NT2/D1 (cell line): ENCODE results near the gene VIT.

Experiments
- DNase-seq: peaks from one replicate; pipeline ENCODE4 v3.0.0-alpha.2; 2011; ENCODE audit warnings: low read depth, low spot score
- H3K27me3 ChIP-seq: 2 replicates; pipeline ENCODE4 v1.6.0; 2011; ENCODE audit warnings: mild to moderate bottlenecking; ENCODE audit not compliant: insufficient read length, insufficient read depth
- H3K36me3 ChIP-seq: 2 replicates; pipeline ENCODE4 v1.6.1; 2011; ENCODE audit warnings: mild to moderate bottlenecking, low read length, mixed read lengths; ENCODE audit not compliant: insufficient read depth, insufficient read length
- H3K4me1 ChIP-seq: 2 replicates; pipeline ENCODE4 v1.5.1; 2011; ENCODE audit not compliant: insufficient read depth, insufficient read length
- H3K4me3 ChIP-seq: 2 replicates; pipeline ENCODE4 v1.5.1; 2011; ENCODE audit warnings: low read depth; ENCODE audit not compliant: insufficient read length
- H3K9ac ChIP-seq: 2 replicates; pipeline ENCODE4 v1.6.0; 2011; ENCODE audit warnings: low read depth; ENCODE audit not compliant: insufficient read length
- H3K9me3 ChIP-seq: 2 replicates; pipeline ENCODE4 v1.5.1; 2011; ENCODE audit warnings: mild to moderate bottlenecking, low read length; ENCODE audit not compliant: insufficient read depth
- SUZ12 ChIP-seq: IDR thresholded peaks from 2 replicates; pipeline ENCODE4 v1.6.1; 2011; ENCODE audit not compliant: insufficient read length, insufficient read depth; ENCODE audit errors: extremely low read depth
- YY1 ChIP-seq: IDR thresholded peaks from 2 replicates; pipeline ENCODE4 v1.6.1; 2011; ENCODE audit not compliant: insufficient read length, insufficient read depth
- ZNF274 ChIP-seq: IDR thresholded peaks from 2 replicates; pipeline ENCODE4 v1.6.1; 2011; ENCODE audit warnings: mild to moderate bottlenecking, low read depth, low read length

VIT gene

DNA sequence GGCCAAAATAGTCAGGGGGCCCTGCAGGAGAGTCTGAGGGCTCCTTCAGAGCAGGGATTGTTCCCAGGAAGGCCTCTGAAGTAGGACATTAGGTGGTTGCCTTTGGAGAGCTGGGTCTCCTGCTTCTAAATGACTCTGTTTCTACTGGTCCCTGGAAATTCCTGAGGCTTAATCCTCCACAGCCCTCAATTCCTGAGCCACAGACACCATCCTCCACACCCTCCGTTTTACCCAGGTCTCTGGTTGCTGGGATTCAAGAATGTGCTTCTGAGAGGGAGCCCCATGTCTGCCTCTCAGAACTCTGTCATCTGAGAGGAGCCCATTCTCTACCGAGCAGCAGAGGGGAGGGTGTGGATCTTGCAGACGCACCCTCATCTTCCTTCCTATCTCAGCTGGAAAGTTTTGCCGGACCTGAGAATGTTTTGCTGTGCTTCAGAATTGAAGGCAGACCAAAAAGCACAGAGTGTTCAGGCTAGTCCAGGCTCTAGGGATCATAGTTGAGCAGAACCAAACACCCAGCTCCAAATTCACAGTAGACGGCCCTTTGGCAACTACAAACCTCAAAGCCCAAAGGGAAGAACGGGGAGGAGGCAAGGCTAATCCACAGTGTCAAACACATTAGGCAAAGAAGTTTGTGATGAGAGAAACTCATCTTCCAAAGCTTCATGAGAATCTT is 8.1 kb downstream of the VIT start:
- no peak for TF ChIP-seq SUZ12
- no peak for TF ChIP-seq ZNF274
- no peak for TF ChIP-seq YY1
- H3K9ac ChIP-seq, result no peak overlapping the region
- H3K4me3 ChIP-seq, result no peak overlapping the region
- H3K36me3 ChIP-seq, result no peaks in the 10 kb centered on the region
- H3K9me3 ChIP-seq, result peaks cover 12% of the 10 kb centered on the region; the same call in 1 of the 2 replicates
- no peak for DNase-seq
- no peaks in the 10 kb centered on the region for H3K27me3 ChIP-seq
- peaks cover 4% of the 10 kb centered on the region for H3K4me1 ChIP-seq

DNA sequence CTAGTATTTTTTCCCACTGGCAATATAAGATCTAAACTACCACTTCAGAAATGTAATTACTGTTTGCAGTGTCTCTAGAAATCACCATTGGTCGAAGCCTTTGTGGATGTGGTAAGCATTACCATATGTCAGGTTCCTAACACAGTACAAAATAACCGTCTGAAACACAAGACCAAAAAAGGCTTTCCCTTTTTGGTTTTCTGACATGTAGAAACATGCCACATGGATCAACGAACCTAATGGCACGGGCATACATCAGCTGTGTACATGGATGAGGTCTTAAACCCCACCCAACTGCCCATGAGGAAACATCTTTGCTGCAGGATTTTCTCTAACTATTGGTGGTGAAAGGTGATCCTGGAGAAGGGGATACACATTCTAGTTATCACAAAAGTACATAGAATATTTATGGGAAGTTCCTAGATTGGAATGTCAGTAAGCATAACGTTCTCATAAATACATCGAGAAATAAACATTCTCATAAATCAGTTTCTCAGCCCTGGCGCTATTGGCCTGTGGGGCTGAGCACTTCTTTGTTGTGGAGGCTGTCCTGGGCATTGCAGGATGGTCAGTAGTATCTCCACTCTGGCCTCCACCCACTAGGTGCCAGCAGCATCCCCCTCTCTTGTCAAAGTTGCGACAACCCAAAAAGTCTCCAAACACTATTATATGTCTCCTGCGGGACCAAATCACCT is 9.0 kb downstream of the VIT start:
- Histone ChIP-seq H3K27me3 (no peaks in the 10 kb centered on the region), H3K9ac (no peak overlapping the region), H3K36me3 (no peaks in the 10 kb centered on the region), H3K9me3 (peaks cover 13% of the 10 kb centered on the region), H3K4me1 (peaks cover 4% of the 10 kb centered on the region), H3K4me3 (no peak overlapping the region)
- TF ChIP-seq ZNF274 (no peak), YY1 (no peak), SUZ12 (no peak)
- DNase-seq, result no peak

DNA sequence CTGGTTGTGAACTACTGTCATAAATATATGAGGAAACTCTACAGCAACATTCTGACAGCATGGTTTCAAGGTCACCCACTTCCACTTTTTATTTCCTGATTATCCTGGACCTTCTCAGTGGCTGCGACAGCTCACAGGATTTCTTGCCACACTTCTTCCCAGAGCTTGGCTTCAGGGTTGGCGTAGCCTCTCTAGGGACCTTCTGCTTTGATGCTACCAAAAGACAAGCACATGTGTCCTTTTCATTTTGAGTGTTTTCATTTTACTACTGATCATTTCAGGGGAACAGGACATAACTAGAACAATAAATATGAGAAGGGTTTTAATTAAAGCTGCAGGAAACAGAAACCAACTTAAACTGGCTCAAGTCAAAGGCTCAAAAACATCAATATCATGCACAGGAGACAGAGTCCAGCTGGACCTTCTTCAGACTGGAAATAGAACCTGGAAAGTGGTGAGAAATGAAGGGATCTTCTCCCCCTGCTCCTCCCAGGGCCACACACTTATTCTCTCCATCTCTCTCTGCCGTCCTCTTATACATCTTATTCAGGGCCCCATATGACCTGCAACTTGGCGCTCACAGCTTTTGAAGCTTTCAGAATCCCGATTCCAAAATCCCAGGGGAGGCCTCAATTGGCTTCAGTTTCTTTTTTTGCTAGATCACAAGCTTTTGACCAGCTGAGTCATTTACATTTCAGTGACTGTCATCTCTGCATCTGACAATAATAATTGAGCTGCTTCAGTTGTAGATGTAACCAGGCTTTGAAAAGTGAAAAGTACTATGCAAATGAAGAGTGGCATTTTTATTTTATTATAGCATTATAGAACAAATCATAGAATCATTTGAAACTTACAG is 9.7 kb downstream of the VIT start:
- Histone ChIP-seq H3K4me1 (peaks cover 4% of the 10 kb centered on the region), H3K9me3 (peaks cover 20% of the 10 kb centered on the region), H3K27me3 (no peaks in the 10 kb centered on the region), H3K4me3 (no peak overlapping the region), H3K9ac (no peak overlapping the region), H3K36me3 (no peaks in the 10 kb centered on the region)
- DNase-seq, result no peak
- TF ChIP-seq YY1 (no peak), ZNF274 (no peak), SUZ12 (no peak)

DNA sequence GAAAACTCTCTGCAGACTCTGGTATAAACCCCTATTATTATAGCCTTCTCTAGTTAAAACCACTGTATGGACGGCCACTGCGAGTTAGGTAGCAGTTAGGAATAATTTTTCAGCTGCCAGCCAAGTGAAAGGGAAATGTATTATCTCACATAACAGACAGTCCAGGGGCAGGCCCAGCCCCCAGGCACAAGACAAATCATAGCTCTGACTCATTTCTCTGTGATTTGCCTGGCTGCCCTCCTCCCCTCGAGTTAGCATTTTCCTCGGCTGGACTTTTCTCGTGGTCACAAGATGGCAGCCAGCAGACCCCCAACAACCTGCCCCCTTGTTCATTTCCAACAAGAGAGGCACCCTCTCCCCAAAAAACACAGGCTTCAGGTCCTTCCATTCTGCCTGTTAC is 10.5 kb downstream of the VIT start:
- peaks cover 23% of the 10 kb centered on the region for H3K9me3 ChIP-seq
- H3K36me3 ChIP-seq, result no peaks in the 10 kb centered on the region
- DNase-seq, result no peak
- no peak for TF ChIP-seq ZNF274
- TF ChIP-seq SUZ12, result no peak
- no peak for TF ChIP-seq YY1
- no peak overlapping the region for H3K9ac ChIP-seq
- H3K4me1 ChIP-seq, result peaks cover 4% of the 10 kb centered on the region
- H3K4me3 ChIP-seq, result no peak overlapping the region
- H3K27me3 ChIP-seq, result no peaks in the 10 kb centered on the region

DNA sequence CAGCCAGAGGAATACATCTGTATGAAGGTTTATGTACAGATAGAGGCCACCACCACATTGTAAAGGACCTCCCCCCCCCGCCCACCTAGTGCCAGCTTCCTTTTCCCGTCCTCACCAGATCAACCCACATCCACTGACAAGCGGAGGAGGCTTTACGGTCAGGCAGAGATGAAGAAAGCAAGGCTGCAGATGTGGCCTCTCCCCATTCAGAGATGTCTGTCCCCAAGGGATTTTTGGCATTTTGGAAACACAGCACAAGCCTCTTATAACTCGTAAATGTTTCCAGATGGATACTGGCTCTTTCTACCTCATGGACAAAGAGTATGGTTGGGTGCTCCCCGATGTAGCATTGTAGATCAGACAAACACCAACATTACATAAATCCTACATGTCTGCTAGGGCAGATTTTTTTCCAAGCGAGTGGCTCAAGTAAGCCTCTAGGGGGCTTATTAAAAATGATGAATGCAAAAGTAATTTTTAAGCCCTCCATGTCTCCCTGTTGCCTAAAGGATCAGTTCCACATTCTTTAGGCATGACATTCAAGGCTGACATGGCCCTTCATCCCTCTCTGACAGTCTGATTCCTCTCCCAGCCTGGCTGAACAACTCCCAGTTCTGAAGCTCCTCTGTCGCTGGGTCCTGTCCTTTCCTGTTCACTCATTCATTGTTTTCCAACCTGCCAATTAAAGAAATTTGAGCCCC is 11.7 kb downstream of the VIT start:
- H3K4me3 ChIP-seq, result no peak overlapping the region
- H3K27me3 ChIP-seq, result no peaks in the 10 kb centered on the region
- H3K36me3 ChIP-seq, result no peaks in the 10 kb centered on the region
- TF ChIP-seq YY1, result no peak
- no peak for TF ChIP-seq SUZ12
- no peak for TF ChIP-seq ZNF274
- H3K9ac ChIP-seq, result no peak overlapping the region
- H3K4me1 ChIP-seq, result peaks cover 4% of the 10 kb centered on the region
- H3K9me3 ChIP-seq, result peaks cover 23% of the 10 kb centered on the region
- no peak for DNase-seq

DNA sequence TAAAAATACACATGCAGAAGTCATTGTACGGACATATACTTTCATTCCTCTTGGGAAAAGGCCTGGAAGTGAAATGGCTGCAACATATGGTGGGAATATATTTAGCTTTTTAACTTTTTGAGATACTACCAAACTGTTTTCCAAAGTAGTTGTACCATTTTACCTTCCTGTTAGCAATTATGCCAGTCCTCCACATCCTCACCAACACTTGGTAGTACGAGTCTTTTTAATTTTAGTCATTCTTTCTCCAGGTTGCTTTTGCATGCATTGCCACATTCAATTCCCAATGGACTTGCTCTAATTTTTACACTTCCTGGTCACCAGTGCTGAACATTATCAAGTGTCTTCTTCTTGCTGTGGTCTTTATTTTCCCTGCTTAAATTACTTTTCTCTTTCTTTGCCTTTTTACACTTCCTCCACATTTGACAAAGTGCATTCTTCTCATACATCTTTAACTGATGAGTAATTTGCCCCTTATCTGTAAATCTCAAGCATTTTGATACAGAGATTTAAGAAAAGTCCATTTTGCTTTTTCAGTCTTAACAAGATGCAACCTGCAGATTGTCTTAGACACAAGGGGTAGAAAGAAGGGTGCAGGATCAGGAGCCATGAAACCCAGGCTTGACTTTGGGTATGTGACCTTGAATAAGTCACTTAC is 14.5 kb downstream of the VIT start:
- H3K9ac ChIP-seq, result no peak overlapping the region
- peaks cover 23% of the 10 kb centered on the region for H3K9me3 ChIP-seq
- DNase-seq, result no peak
- no peak overlapping the region for H3K4me3 ChIP-seq
- H3K27me3 ChIP-seq, result no peaks in the 10 kb centered on the region
- TF ChIP-seq ZNF274 (no peak), SUZ12 (no peak), YY1 (no peak)
- H3K36me3 ChIP-seq, result no peaks in the 10 kb centered on the region
- H3K4me1 ChIP-seq, result no peaks in the 10 kb centered on the region
